Measurements from ENCODE around the gene MCAM. TPM values are rescaled to one million over a fixed set of nuclear protein-coding genes. Genes with fewer than 3 reads are reported as not detected.

Gene MCAM
- total RNA-seq, 1 experiment from 2014 or later = 26.4 TPM

GRCh38 chr11:119344291-119345010 is 27.5 kb upstream of the MCAM start (continued):
- TF ChIP-seq ZNF281 (CRISPR knock-in tag; IDR thresholded peaks at IDR 0.05) (no peak), ELF4 (CRISPR knock-in tag; IDR thresholded peaks at IDR 0.05; ENCODE audit: low read depth) (no peak), JAZF1 (CRISPR knock-in tag; IDR thresholded peaks at IDR 0.05) (no peak)

GRCh38 chr11:119343726-119344125 is 26.8 kb upstream of the MCAM start:
- Mint-ChIP-seq H3K27ac (no peak overlapping the region), H3K4me1 (peaks cover 19% of the 10 kb centered on the region), H3K9me3 (no peaks in the 10 kb centered on the region), H3K4me3 (no peak overlapping the region), H3K36me3 (no peaks in the 10 kb centered on the region), H3K27me3 (ENCODE audit: low read depth) (peaks cover 75% of the 10 kb centered on the region)
- CTCF ChIA-PET = interaction anchor here (0.7 to 10.4 kb wide), 4 partner anchors 12 to 191 kb away, joined by 3 to 262 read pairs (median 12); partner anchors contain the start of gene USP2
- ATAC-seq = no peak
- DNase-seq (ENCODE audit: low spot score) = no peak
- POLR2A ChIA-PET = no interaction called here
- TF ChIP-seq ZNF138 (CRISPR knock-in tag; conservative IDR thresholded peaks at IDR 0.05) (no peak), FOXP1 (CRISPR knock-in tag; IDR thresholded peaks at IDR 0.05; ENCODE audit: borderline replicate concordance) (no peak), E2F5 (CRISPR knock-in tag; IDR thresholded peaks at IDR 0.05) (no peak), CBFB (CRISPR knock-in tag; IDR thresholded peaks at IDR 0.05; ENCODE audit: low read depth) (no peak), SP1 (CRISPR knock-in tag; conservative IDR thresholded peaks at IDR 0.05) (no peak), RELA (CRISPR knock-in tag; IDR thresholded peaks at IDR 0.05; ENCODE audit: borderline replicate concordance) (no peak), MAX (CRISPR knock-in tag; IDR thresholded peaks at IDR 0.05) (no peak), PRDM15 (CRISPR knock-in tag; IDR thresholded peaks at IDR 0.05) (no peak), ATF6 (CRISPR knock-in tag; IDR thresholded peaks at IDR 0.05) (no peak), NR3C1 (CRISPR knock-in tag; conservative IDR thresholded peaks at IDR 0.05; ENCODE audit: low read depth) (no peak), ZNF317 (CRISPR knock-in tag; IDR thresholded peaks at IDR 0.05; ENCODE audit: borderline replicate concordance, low read depth) (no peak)

All from WTC11 (cell line).